ENCODE data around the gene MAPK9.

MAPK9 gene

GRCh38 chr5:180205916-180206315 is 86.0 kb downstream of the MAPK9 start:
- DNase-seq (ENCODE audit: low read depth in 2 of 2), result no peak

GRCh38 chr5:180204276-180204819 is 87.5 kb downstream of the MAPK9 start:
- DNase-seq (ENCODE audit: low read depth in 2 of 2), result no peak

- DNase-seq (ENCODE audit: low read depth in 2 of 2), result no peak
Measured at GRCh38 chr5:180202939-180203573, 88.8 kb downstream of the MAPK9 start.

- no peak for DNase-seq (ENCODE audit: low read depth in 2 of 2)
Measured at GRCh38 chr5:180201051-180201987, 90.6 kb downstream of the MAPK9 start.

GRCh38 chr5:180199390-180199789 is 92.5 kb downstream of the MAPK9 start:
- DNase-seq (ENCODE audit: low read depth in 2 of 2), result no peak

GRCh38 chr5:180198208-180198607 is 93.7 kb downstream of the MAPK9 start:
- DNase-seq (ENCODE audit: low read depth in 2 of 2), result no peak

GRCh38 chr5:180197016-180197702 is 94.7 kb downstream of the MAPK9 start:
- no peak for DNase-seq (ENCODE audit: low read depth in 2 of 2)

GRCh38 chr5:180194410-180195345 is 97.2 kb downstream of the MAPK9 start:
- DNase-seq (ENCODE audit: low read depth in 2 of 2), result no peak

- no peak for DNase-seq (ENCODE audit: low read depth in 2 of 2)
Measured at GRCh38 chr5:180193749-180194375, 98.0 kb downstream of the MAPK9 start.

- no peak for DNase-seq (ENCODE audit: low read depth in 2 of 2)
Measured at GRCh38 chr5:180191716-180192115, 100.2 kb downstream of the MAPK9 start.

- DNase-seq (ENCODE audit: low read depth in 2 of 2), result no peak
Measured at GRCh38 chr5:180187767-180188166, 104.1 kb downstream of the MAPK9 start.
